ENCODE measurements around the gene UGP2. TPM values are rescaled to one million over a fixed set of nuclear protein-coding genes. Genes with fewer than 3 reads are reported as not detected.

UGP2 gene
- total RNA-seq (2022) (77.3 and 78.4 TPM in 2 replicates), Bru-seq, nascent RNA (percentile 86 among the genes with signal in this experiment), BruChase-seq, experiment 1, labeled RNA remaining after a 6-hour chase (percentile 83 among the genes with signal in this experiment), BruChase-seq, experiment 2, labeled RNA remaining after a 2-hour chase (percentile 81 among the genes with signal in this experiment)
- long read RNA-seq, transcript UGP2-201 (10 exons, 2,338 nt): minor isoform, 52 of 150 reads
- long read RNA-seq, transcript UGP2-202 (10 exons, 2,136 nt): major isoform, 83 of 150 reads
- long read RNA-seq, partial matches to known transcripts: 3 of 150 reads
- long read RNA-seq, other reads (novel, unspliced or antisense): 9 of 150 reads

GRCh38 chr2:63841254-63842022, at the start of gene UGP2:
Gene UGP2, plus strand, starts transcription at chr2:63841896. Its CDS starts 290 bp downstream, at chr2:63842186.
- TF ChIP-seq, protein P1, sequence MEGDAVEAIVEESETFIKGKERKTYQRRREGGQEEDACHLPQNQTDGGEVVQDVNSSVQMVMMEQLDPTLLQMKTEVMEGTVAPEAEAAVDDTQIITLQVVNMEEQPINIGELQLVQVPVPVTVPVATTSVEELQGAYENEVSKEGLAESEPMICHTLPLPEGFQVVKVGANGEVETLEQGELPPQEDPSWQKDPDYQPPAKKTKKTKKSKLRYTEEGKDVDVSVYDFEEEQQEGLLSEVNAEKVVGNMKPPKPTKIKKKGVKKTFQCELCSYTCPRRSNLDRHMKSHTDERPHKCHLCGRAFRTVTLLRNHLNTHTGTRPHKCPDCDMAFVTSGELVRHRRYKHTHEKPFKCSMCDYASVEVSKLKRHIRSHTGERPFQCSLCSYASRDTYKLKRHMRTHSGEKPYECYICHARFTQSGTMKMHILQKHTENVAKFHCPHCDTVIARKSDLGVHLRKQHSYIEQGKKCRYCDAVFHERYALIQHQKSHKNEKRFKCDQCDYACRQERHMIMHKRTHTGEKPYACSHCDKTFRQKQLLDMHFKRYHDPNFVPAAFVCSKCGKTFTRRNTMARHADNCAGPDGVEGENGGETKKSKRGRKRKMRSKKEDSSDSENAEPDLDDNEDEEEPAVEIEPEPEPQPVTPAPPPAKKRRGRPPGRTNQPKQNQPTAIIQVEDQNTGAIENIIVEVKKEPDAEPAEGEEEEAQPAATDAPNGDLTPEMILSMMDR (IDR thresholded peaks at IDR 0.05; ENCODE audit: unreplicated experiment): no peak
- Mint-ChIP-seq H3K36me3 (ENCODE audit: insufficient read depth, unreplicated experiment) (peaks cover 11% of the 10 kb centered on the region), H3K27me3 (ENCODE audit: insufficient read depth, unreplicated experiment) (no peaks in the 10 kb centered on the region), H3K27ac (ENCODE audit: low read depth, unreplicated experiment) (peak within 1 kb of the TSS; percentile 96), H3K4me1 (ENCODE audit: insufficient read depth, unreplicated experiment) (peaks cover 13% of the 10 kb centered on the region), H3K4me3 (ENCODE audit: unreplicated experiment) (peak within 1 kb of the TSS; percentile 93), H3K9me3 (ENCODE audit: unreplicated experiment) (no peaks in the 10 kb centered on the region)
- no TSS peak for BruUV-seq (replicated peaks)
- intact Hi-C loops (cut with micrococcal nuclease): loop anchor here (1.0 to 10.0 kb wide), 5 partner anchors 48 to 257 kb away; partner anchors contain the start of genes MDH1 and WDPCP
- POLR2A ChIA-PET: interaction anchor here (0.5 to 7.6 kb wide), 52 partner anchors 9 to 1552 kb away, joined by 3 to 321 read pairs (median 4); partner anchors contain the start of genes MDH1, SERTAD2 and WDPCP
- CTCF ChIA-PET: interaction anchor here (0.6 to 6.6 kb wide), 9 partner anchors 9 to 1438 kb away, joined by 3 to 55 read pairs (median 5); no protein-coding TSS in a partner anchor
- peak; percentile 92 for DNase-seq (ENCODE audit: unreplicated experiment)

DNA sequence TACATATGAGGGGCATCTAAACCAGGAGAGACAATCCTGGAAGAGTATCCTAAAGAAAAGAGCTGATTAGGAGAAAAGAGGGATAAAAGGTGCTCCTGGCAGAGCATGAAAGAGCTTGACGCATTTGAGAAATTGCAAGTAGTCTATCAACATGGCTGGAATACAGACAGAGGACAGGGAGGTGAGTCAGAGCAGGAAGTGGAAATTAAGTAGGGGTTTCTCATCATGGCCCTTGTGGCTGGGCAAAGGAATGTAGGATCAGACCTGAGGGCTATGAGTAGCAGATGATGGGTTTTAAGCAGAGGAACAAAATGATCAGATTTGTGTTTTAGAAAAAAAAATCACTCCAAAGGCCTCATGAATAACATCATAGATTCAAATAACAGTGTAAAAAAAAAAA, 49.2 kb upstream of the UGP2 start:
- Mint-ChIP-seq H3K4me1 (ENCODE audit: insufficient read depth, unreplicated experiment) (peaks cover 32% of the 10 kb centered on the region), H3K4me3 (ENCODE audit: unreplicated experiment) (no peak overlapping the region), H3K27me3 (ENCODE audit: insufficient read depth, unreplicated experiment) (no peaks in the 10 kb centered on the region), H3K9me3 (ENCODE audit: unreplicated experiment) (no peaks in the 10 kb centered on the region), H3K36me3 (ENCODE audit: insufficient read depth, unreplicated experiment) (no peaks in the 10 kb centered on the region), H3K27ac (ENCODE audit: low read depth, unreplicated experiment) (peak overlapping the region; percentile 91)
- BruUV-seq (replicated peaks): no TSS peak
- TF ChIP-seq, protein P1 (IDR thresholded peaks at IDR 0.05; ENCODE audit: unreplicated experiment): no peak
- CTCF ChIA-PET: interaction anchor here (1.4 kb wide), 1 partner anchor 93 kb away, joined by 3 read pairs; no protein-coding TSS in a partner anchor
- peak; percentile 66 for DNase-seq (ENCODE audit: unreplicated experiment)
- POLR2A ChIA-PET: interaction anchor here (1.1 to 12.1 kb wide), 4 partner anchors 50 to 94 kb away, joined by 3 to 185 read pairs (median 100); partner anchors contain the start of gene UGP2
- intact Hi-C loops (cut with micrococcal nuclease): no loop called here

GRCh38 chr2:63796366-63796765, 45.3 kb upstream of the UGP2 start:
- no peak overlapping the region for H3K4me3 Mint-ChIP-seq (ENCODE audit: unreplicated experiment)
- peaks cover 11% of the 10 kb centered on the region for H3K4me1 Mint-ChIP-seq (ENCODE audit: insufficient read depth, unreplicated experiment)
- H3K27me3 Mint-ChIP-seq (ENCODE audit: insufficient read depth, unreplicated experiment): no peaks in the 10 kb centered on the region
- TF ChIP-seq, protein P1 (IDR thresholded peaks at IDR 0.05; ENCODE audit: unreplicated experiment): no peak
- no peak for DNase-seq (ENCODE audit: unreplicated experiment)
- ChIA-PET CTCF (no interaction called here), POLR2A (interaction anchor here (0.9 kb wide), 1 partner anchor 45 kb away, joined by 5 read pairs; the partner anchor contains the start of gene UGP2)
- no peak overlapping the region for H3K27ac Mint-ChIP-seq (ENCODE audit: low read depth, unreplicated experiment)
- BruUV-seq (replicated peaks): no TSS peak
- intact Hi-C loops (cut with micrococcal nuclease): no loop called here
- H3K9me3 Mint-ChIP-seq (ENCODE audit: unreplicated experiment): peaks cover 3% of the 10 kb centered on the region
- no peaks in the 10 kb centered on the region for H3K36me3 Mint-ChIP-seq (ENCODE audit: insufficient read depth, unreplicated experiment)

DNA sequence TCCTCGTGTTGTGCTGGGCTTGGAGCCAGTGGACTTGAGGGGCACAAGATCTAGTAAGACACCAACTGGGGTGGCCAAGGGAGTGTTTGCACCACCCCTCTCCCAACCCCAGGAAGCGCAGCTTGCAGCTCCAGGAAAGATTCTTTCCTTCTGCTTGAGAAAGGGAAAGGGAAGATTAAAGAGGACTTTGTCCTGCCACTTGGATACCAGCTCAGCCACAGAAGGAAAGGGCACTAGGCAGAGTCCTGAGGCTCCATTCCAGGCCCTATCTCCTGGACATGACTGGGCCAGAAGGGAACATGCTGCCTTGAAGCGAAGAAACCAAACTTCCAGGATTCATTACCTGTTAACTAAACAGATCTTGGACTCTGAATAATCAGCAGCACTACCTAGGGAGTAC, 44.9 kb upstream of the UGP2 start:
- intact Hi-C loops (cut with micrococcal nuclease): no loop called here
- ChIA-PET CTCF (no interaction called here), POLR2A (interaction anchor here (1.3 kb wide), 1 partner anchor 44 kb away, joined by 4 read pairs; the partner anchor contains the start of gene UGP2)
- Mint-ChIP-seq H3K27me3 (ENCODE audit: insufficient read depth, unreplicated experiment) (no peaks in the 10 kb centered on the region), H3K4me1 (ENCODE audit: insufficient read depth, unreplicated experiment) (peaks cover 9% of the 10 kb centered on the region), H3K4me3 (ENCODE audit: unreplicated experiment) (no peak overlapping the region), H3K36me3 (ENCODE audit: insufficient read depth, unreplicated experiment) (no peaks in the 10 kb centered on the region), H3K27ac (ENCODE audit: low read depth, unreplicated experiment) (no peak overlapping the region), H3K9me3 (ENCODE audit: unreplicated experiment) (peaks cover 6% of the 10 kb centered on the region)
- DNase-seq (ENCODE audit: unreplicated experiment): no peak
- no TSS peak for BruUV-seq (replicated peaks)
- TF ChIP-seq, protein P1 (IDR thresholded peaks at IDR 0.05; ENCODE audit: unreplicated experiment): no peak
